CD4-positive, alpha-beta T cell treated with Interferon alpha-2 for 1 hour (primary cell): ENCODE results near the gene TRIM33.
"Not testable (repeated sequence)": the region's sequence is repeated elsewhere in the genome, so short reads cannot be mapped to it uniquely, and the experiment has no call there.

Source experiments
- DNase-seq, 2 donors: peaks; one replicate each; pipeline ENCODE4 v3.0.0-alpha.2; 2020 to 2022

Gene TRIM33

GRCh38 chr1:114390361-114390760, 120.6 kb downstream of the TRIM33 start:
- no peak for DNase-seq

DNA sequence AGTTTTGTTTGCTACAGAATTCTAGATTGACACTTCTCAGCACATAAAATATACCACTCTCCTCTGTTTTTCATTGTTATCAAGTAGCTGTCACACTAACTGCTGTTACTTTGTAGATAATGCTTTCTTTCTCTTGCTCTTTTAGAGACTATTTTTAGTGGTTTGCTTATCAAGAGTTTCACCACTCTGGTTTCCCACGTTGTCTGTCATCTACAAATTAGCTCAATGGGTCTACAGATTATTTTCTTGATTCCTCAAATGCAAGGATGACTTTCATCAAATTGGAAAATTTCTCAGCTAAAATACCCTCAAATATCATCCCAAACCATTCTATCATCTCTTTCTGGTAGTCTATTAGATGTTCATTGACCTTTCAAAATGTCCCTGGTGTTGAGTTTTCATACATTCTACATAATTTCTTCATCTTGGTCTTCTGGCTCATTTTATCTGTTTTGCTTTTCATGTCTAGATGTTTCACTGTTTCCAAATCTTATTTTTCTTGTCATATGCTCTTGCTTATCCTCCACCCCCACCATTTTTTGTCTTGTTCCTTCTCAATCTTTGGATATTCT, 122.5 kb downstream of the TRIM33 start:
- no peak for DNase-seq

GRCh38 chr1:114387585-114387984, 123.4 kb downstream of the TRIM33 start:
- not testable (repeated sequence) for DNase-seq

DNA sequence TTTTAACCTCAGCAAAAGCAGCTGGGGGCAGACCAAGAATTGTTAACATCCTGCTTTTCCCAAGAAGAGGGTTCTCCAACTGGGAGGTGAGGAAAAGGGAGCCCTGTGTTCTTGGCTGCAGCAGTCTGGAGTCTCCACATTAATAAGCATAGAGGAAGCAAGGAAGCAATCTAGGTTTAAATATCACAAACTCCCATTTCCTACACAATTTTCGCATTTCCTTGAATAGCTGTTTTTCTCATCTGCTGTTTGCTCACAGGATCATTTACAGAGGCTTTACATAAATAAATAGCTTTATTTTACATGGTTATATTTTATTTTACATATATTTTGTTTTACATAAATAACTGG, 124.0 kb downstream of the TRIM33 start:
- DNase-seq: no peak

DNA sequence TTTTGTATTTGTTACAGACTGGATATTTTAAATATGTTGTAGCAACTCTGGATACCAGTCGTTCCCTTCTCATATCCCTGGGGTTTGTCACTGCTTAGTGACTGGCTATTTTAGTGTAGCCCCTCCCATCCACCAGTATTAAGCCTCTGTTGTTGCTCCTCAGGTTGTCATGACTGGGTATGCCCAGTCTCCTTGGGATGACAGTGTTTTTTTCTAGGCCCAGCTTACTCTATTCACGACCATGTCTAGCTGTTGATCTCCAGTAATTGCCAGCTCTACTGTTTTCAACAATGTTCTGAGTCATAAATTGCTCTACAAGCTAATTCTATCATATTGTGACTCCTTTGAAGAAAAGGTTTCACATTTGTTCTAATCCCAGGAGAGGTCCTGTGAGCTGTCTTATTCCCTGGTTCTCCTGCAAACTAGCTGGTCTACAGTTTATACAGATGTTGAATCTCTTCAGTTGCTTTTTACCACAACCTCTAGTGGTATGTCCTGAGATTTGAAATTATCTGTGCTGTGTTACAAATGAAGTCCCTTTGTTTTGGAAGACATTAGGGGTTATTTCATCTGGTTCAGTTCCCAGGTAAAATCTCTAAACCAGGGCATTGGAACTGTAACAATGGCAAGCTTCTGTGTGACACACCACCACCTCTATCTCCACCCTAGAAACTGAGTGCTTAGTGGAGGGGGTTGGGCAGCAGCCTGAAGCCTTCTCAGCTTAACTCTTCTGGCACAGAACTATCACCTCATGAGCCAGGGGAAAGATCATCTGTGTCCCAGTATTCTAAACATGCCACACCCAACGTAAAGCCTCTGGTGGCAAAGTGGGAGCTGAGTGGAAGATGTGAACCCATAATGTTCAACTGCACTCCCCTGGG, 124.6 kb downstream of the TRIM33 start:
- no peak for DNase-seq

DNA sequence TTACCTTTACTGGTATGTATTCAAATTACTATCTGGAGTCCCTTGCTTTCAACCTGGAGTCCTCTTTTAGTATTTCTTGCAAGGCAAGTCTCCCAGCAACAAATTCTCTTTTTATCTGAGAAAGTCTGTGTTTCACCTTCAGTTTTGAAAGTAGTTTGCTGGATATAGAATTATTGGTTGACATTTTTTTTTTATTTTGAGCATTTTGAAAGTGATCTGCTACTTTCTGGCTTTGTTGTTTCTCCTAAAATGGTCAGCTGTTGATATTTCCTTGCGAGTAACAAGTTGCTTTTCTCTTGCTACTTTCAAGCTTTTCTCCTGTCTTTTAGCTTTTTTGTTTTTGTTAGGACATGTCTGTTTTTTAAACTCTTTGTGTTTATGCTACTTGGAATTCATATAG, 126.1 kb downstream of the TRIM33 start:
- no peak for DNase-seq

GRCh38 chr1:114379987-114380386, 131.0 kb downstream of the TRIM33 start:
- DNase-seq: no peak

DNA sequence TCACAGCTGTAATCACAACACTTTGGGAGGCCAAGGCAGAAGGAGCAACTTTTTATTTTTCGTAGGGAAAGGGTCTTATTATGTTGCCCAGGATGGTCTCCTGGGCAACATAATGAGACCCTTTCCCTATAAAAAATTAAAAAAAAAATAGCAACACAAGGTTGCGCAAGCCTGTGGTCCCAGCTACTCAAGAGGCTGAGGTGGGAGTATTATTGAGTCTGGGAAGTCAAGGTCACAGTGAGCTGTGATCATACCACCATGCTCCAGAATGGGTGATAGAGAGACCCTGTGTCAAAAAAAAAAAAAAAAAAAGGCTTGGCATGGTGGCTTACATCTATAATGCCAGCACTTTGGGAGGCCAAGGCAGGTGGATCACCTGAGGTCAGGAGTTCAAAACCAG, 131.6 kb downstream of the TRIM33 start:
- no peak for DNase-seq

GRCh38 chr1:114377356-114377755, 133.6 kb downstream of the TRIM33 start:
- DNase-seq: no peak

DNA sequence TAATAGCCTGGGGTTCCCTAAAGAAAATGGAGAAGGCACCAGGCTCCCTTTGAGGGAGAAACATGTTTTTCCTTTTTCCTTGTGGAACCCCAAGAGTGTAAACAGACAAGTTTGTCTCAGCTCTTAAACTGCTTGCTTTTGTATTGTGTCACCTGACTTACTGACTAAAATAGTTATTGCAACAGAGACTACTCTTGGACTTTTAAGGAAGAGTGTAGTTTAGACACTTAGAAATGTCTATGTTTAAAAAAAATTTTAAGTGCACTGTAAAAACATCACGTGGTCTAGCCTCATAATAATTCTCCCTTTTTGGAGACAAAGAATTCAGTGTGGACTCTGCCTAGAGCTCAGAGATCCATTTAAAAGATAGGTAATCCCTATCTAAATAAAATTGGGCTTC, 141.1 kb downstream of the TRIM33 start:
- no peak for DNase-seq

GRCh38 chr1:114369266-114369919, 141.6 kb downstream of the TRIM33 start:
- not testable (repeated sequence) for DNase-seq

- DNase-seq: no peak
Measured at GRCh38 chr1:114368560-114369255, 142.3 kb downstream of the TRIM33 start.

- no peak for DNase-seq
Measured at GRCh38 chr1:114367810-114368209, 143.2 kb downstream of the TRIM33 start.

GRCh38 chr1:114363230-114363629, 147.8 kb downstream of the TRIM33 start:
- DNase-seq: not testable (repeated sequence)

- no peak for DNase-seq
Measured at GRCh38 chr1:114359791-114360190, 151.2 kb downstream of the TRIM33 start.

GRCh38 chr1:114355240-114355639, 155.8 kb downstream of the TRIM33 start:
- DNase-seq: no peak

GRCh38 chr1:114353262-114353661, 157.7 kb downstream of the TRIM33 start:
- DNase-seq: no peak

- no peak for DNase-seq
Measured at GRCh38 chr1:114352797-114353196, 158.2 kb downstream of the TRIM33 start.

- no peak for DNase-seq
Measured at GRCh38 chr1:114350731-114351445, 160.1 kb downstream of the TRIM33 start.

DNA sequence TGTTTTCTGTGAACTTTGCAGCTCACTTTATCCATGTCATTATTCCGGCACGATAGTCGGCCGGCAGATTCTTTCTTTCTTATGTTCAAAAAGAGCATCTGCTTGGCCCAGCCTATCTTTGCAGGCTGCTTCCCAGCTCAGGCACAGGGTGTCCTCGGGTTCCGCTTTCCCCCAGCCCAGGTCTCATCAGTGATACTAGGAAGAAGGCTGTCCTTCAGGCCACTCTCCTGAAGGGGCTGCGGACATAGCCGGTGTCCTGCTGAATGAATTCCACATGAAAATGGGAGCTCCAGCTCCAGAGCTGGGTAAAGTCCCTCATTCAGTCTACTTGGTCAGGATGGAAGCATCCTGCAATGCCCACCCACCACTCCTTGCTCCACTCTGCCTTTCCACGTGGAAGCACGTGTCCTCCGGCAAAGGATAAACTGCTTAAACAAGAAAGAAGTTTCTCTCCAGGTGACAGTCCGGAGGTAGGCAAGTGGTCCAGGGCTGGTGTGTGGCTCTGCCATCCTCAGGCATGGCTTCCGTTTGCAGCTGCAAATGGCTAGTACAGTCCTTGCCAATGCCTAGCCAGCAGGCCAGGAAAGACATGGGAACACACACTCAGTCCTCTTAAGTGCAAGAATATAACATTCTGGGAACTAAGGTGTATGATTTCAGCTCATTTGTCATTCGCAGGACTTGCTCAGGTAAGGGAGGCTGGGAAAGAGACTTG, 161.0 kb downstream of the TRIM33 start:
- no peak for DNase-seq

DNA sequence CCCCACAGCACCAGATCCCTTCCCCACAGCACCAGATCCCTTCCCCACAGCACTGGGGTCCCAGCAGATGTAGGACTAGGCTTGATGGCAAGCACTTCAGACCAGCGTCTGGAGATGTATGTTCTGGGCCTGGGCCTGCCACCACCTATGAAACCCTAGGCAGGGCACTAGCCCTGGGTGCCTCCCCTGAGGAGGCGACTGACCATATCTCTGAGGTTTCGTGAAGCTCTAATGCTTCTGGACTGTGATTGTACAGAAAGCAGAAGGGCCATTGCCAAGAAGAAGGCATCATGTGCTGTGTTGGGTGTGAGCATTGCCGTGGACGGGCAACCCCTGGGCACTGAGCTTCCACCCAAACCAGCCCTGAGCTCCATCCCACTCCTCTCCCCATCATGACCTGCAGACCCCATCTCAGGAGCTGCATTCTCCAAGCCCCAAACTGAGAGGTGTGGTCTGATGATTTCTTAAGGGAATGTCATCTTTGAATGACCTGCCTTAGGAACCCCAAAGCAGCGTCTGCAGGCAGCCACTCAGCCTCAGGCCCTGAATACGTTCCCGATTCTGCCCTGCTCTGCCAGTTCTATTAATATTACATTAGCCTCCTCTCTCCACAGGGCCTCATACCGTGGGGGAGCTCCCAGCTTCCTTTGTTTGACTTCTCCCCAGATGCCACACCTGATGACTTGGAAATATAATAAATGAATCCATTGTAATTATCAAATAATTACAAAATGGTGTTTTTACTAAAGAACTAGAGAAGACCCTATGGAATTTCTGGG, 163.4 kb downstream of the TRIM33 start:
- DNase-seq: no peak
